Kidney capillary endothelial cell (primary cell): ENCODE data around the gene RPGRIP1.
"Not testable (repeated sequence)": the region's sequence is repeated elsewhere in the genome, so short reads cannot be mapped to it uniquely, and the experiment has no call there.

ENCODE experiments used
- DNase-seq: peaks from one replicate; pipeline ENCODE4 v3.0.0-alpha.2; 2018; ENCODE audit warnings: low spot score

Gene RPGRIP1

DNA sequence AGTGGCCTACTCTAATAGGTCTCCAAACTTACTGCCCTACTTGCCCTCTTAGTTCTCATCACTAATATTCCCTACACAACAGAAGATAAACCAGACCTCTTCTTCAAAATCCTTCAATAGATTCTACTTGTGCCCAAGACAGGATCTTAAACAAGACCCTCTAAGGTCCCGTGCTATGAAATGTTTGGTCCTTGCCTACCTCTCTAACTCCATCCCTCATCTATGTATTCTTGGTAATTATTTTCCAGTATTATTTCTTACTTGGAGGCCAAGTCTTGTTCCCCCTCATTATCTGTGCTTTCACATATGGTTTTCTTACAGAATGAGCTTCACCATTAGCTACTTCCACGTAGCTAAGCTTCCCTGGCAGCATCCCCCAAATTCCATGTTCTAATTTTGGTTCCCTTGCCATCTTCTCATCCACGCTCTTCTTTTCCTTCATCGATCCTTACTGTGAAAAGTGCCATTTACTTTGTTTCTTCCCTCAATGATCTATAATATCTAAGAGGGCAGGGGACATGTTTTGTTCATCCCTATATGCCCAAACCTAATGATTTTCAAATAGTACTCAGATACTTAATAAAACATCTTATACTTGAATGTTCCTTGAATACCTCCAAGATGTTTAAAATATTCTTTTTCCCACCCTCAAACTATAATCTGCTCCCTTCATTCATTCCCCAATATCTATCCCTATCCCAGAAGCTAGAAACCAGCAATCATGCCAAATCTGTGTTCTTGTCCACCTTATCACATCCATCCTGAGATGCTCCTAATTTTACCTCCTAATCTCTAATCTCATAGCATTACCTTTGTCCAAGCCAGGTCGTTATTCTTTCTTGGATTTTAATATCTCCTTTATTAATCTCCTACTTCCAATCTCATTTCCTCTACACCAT, 20.7 kb upstream of the RPGRIP1 start:
- no peak for DNase-seq

DNA sequence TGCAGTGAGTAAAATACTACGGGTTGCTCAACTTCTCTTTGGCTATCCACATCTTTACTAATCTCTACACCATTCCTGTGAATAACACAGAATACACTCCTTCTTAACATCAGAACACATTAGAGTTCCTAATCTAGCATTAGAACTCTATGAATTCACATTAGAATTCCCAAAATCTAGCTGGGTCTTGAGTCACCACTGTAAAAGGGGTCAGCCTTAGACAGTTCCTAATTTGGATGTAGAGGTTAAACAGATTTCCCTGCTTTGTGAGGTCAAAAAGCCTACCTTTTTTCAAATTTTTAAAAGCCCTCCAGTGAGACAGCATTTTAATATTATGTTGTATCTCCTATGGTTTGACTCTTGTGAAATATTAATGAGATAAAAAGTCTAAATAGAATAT, 18.1 kb upstream of the RPGRIP1 start:
- DNase-seq: no peak

DNA sequence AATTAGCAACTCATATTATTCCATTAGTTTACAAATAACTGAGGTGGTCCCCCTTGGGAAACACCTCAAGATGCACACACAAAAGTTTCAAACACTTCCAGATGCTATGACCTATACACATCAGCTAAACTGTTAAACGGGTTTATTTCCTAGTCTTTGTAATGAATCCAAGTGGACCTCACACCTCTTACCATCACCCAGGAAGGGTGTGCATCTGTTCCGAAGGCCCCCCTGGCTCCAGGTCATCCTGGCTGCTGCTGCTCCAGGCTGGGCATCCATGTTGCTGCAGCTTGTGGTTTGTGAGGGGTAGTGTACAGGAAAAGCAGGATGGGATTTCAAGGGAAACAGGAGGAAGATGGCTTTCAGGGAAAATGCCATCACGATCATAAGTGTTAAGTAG, 17.5 kb upstream of the RPGRIP1 start:
- DNase-seq: no peak

DNA sequence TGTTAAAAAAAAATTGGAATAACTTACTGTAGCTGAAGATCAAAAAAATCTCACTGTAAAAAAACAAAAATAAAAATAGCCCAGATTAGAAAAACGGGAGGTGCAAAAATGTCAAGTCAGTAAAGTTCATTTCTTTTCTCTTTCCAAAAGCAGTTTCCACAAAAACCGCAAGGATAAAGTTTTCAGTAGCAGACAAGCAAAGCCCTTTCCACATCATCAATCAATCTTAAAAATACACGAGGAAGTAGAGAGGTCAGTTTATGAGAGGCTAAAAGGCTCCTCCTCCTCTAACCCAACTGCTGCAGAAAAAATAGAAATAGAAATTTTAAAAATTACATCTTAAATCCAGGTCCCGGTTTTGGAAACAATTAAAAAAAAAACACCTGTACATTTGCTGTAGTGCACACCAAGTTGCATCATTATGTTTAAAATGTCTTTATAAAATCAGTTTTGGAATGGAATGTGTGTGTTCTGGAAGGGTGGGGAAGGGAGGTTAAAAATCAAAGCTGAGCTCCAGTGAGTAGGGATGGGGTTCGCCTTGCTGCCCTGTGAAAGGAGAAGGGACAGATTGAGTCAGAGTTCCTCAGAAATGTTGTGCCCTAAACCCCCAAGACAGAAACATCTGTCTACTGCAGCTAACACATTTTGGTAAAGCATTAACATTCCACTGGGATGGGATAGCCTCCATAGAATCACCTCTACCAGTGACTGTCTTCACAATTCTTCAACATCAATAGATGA, 16.4 kb upstream of the RPGRIP1 start:
- DNase-seq: no peak

DNA sequence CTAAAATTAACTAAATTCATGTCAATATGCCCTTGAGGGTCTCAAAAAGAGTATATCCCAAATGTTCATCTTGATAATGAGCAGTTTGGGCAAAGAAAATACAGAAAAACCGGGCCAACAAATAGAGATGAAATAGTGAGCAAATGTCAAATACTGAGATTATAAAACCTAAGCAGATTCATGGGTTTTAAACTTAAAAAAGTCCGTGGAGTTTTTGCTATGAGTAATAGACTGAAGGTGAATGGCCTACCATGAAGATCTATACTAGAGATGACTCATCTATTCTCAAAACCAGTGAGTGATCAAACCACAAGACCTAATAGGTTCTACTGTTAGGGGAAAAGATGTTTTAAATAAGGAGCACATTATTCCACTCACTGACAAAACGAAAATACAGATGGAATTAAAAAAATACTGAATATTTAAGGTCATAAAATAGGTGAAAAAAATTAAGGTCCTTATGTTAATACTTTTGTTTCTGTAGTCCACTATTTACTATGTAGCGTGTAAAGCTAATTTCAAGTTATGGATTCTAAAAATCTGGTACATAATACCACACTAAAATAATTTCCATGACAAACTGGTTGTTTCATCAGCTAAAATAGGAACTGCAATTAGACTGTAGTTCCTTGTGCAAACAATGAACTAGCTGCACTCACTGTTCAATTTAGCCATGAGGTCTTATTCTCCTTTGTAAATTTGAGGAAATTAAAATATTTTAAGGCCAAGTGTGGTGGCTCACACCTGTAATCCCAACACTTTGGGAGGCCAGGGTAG, 15.7 kb upstream of the RPGRIP1 start:
- DNase-seq: peak; percentile 68

DNA sequence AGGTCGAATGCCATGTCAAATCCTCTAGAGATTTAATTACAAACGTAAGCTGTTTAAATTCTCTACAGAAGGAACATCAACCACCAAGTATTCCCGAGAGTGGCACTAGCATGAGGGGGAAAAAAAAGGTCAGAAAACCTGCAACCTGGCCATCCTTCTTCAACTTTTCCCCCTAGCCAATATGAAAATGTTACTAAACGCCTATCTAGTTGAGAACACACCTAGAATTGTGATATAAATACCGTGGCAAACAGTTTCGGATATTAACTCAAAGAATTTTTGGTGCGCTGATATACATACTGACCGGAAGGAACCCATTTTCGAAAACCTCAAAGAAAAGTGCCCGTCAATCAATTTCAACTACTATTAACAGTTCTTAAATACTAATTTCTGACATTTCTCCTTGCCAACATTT, 12.4 kb upstream of the RPGRIP1 start:
- DNase-seq: no peak

DNA sequence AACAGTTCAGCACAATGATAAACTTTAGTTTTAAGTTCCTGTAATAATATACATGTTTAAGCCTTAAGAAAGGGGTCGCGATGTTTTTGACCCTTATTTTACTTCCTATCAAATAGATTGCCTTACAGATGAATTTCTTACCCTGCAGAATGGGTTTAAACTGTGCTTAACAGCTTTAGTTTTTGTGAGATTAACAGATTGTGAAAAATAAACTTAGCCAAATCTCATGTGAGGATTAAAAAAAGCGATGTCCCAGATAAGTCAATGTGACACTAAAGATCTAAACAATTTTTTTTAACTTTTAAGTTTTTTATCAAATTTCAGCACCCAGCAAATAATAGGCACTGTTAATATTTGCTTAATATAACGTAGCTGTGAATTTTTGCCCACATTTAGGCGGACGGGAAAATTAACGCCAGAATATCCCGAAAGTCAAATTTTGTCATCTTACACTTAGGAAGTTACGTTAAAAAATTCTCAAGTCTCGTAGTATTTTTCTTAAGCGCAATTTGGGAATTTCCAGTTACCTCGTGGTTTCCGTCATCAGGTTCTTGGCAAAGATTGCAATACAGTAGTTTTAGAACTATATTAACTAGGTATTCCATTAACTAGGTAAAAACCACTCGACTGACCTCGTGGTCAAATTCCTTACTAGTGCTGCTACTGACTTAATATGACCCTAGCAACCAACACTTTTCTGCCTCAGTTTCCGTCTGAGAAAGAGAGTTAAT, 11.8 kb upstream of the RPGRIP1 start:
- no peak for DNase-seq

DNA sequence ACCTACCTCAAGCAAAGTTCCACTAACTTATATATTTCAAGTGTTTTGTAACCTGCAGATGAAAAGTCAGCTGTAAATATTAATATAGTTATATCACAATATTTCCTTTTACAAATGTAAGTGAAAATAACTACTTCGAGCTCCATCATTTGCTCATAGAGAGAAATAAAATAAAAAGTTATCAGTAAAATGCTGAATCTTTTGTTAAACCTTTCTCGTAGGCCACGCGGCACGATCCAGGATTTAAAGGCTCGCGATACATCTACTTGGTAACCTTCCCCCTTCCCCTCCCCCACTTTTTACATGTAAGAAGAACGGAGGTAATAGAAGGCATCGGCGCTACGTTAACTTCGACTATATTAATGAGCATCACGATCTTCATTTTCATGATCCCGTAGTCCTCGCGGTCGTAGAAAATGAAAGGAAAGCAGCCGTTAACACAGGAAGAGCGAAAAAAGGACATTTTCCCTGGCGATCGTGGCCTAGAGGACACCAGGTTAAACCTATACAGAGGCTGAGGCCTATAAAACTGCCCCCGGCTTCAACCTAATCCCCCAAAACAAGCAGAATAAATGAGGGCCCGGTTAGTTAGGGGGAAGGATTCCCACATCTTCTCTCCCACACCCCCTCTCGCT, 11.1 kb upstream of the RPGRIP1 start:
- DNase-seq: peak; percentile 55

DNA sequence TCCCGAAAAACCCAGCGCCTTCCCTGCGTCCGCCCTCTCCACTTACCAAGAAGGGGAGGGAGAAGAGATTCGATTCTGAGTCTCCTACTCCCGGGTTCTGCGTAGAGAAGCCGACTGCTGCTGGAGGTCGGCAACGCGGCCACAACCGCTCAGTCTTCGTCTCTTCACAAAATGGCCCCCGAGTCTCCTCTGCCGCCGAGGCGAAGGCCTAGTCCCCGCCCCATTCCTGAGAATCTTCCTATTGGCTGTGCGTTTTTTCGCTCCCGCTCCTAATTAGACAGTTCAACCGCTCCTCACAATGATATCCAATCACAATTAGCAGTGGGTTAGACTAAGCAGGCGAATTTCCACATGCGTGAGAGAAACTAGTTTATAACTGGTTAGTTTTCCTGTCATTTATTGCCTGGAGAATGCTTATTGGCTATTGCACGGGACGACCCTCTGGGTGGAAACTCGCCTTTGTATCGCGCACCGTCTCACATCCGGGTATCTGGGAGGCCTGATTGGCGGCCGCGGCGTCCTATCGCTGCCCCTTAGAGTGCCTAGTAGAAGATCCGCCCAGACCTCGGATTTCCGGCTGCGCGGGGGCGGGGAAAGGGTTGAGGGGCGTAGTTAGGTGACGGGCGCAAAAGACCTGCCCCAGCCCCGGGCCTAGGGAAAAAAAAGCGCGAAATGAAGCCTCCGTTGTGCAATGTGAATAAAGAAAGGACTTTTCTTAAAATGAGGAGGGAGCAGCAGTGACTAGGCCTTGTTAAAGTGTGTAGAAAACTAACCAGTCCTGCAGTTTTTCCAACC, 10.4 kb upstream of the RPGRIP1 start, which contains the start of gene HNRNPC:
HNRNPC (minus strand) TSS at position 191 of the 795 bp plus-strand sequence. CDS start 35,249 bp downstream, outside the sequence.
- peak; percentile 100 for DNase-seq

DNA sequence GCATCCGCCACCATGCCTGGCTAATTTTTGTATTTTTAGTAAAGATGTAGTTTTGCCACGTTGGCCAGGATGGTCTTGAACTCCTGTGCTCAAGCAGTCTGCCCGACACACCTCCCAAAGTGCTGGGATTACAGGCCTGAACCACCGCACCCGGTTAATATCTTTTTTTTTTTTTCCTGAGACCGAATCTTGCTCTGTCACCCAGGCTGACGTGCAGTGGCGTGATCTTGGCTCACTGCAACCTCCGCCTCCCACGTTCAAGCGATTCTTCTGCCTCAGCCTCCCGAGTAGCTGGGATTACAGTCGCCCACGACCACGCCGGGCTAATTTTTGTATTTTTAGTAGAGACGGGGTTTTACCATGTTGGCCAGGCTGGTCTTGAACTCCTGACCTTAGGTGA, 7.2 kb upstream of the RPGRIP1 start:
- not testable (repeated sequence) for DNase-seq

DNA sequence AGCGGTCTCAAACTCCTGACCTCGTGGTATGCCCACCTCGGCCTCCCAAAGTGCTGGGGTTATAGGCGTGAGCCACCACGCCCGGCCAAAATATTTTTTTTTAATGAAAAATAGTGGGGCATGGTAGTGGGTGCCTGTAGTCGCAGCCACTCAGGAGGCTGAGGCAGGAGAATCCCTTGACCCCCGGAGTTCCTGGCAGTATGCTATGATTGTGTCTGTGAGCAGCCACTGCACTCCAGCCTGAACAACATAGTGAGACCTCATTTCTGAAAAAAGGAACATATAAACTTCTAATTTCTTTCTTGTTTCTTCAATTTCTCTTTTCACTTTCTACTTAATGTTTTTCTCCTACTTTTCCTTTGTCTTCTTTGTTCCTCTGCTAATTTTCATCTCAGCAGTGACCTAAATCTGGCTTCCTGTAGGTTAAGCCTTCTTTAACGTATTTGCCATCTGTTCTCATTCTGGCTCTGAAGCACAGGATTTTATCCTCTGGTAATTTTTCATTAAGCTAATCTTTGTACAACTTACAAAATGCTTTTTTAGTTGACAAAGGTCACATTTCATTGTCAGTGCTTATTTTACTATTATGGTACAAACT, 4.5 kb upstream of the RPGRIP1 start:
- no peak for DNase-seq

DNA sequence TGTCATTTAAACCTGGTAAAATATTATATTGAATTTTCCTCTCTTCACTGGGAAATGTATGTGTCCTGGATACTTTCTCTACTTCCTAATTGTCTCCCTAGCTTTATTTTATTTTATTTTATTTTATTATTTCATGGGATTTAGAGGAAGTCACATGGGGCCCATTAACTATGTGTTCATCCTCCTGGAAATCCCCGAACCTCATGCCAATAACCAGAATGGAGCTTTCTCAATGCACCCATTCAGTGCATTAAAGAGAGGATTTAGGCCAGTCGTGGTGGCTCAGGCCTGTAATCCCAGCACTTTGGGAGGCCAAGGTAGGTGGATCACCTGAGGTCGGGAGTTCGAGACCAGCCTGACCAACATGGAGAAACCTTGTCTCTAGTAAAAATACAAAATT, 1.3 kb upstream of the RPGRIP1 start:
- DNase-seq: no peak

DNA sequence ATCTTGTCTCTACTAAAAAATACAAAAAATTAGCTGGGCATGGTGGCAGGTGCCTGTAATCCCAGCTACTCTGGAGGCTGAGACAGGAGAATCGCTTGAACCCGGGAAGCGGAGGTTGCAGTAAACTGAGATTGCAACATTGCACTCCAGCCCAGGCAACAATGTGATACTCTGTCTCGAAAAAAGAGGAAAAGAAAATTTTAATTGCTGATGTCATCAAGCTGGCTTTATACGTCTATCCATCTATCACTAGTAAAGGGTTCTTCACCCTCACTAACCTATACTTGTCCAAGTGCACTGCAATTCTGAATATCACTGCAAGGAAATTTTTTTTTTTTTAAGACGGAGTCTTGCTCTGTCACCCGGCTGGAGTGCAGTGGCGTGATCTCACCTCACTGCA, 2.0 kb downstream of the RPGRIP1 start:
- DNase-seq: not testable (repeated sequence)

DNA sequence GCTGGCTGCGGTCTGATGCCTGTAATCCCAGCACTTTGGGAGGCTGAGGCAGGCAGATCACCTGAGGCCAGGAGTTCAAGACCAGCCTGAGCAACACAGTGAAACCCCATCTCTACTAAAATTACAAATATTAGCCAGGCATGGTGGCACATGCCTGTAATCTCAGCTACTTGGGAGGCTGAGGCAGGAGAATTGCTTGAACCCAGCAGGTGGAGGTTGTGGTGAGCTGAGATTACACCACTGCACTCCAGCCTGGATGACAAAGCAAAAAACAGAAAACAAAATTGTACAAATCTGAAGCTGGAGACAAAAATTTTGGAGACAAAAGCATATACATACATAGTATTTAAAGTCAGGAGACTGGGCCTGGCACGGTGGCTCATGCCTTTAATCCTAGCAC, 6.6 kb downstream of the RPGRIP1 start:
- DNase-seq: not testable (repeated sequence)

DNA sequence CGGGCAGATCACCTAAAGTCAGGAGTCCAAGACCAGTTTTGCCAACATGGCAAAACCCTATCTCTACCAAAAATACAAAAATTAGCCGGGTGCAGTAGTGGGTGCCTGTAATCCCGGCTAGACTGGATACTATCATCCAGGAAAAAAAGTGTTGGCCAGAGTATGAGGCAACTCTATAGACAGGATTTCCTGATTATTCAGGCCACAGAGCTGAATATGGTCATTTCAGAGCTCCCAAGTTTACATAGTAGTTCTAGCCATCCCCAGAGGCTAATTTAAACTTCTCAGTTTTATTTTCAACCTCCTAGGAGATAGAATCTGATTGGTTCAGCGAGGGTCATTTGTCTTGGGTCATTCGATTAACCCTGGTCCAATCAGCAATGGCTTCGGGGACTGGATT, 7.3 kb downstream of the RPGRIP1 start:
- DNase-seq: no peak

DNA sequence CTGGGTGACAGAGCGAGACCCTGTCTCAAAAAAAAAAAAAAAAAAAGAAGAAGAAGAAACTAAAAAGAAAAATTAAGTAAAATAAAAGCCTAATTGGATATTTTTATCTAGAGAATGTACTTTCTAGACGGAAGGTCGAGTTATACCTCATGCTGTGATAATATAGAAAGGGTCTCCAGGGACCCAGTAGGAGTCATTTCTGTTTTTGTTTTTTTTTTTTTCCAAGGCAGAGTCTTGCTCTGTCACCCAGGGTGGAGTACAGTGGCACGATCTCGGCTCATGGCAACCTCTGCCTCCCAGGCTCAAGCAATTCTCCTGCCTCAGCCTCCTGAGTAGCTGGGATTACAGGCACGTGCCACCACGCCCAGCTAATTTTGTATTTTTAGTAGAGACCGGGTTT, 14.1 kb downstream of the RPGRIP1 start:
- not testable (repeated sequence) for DNase-seq

DNA sequence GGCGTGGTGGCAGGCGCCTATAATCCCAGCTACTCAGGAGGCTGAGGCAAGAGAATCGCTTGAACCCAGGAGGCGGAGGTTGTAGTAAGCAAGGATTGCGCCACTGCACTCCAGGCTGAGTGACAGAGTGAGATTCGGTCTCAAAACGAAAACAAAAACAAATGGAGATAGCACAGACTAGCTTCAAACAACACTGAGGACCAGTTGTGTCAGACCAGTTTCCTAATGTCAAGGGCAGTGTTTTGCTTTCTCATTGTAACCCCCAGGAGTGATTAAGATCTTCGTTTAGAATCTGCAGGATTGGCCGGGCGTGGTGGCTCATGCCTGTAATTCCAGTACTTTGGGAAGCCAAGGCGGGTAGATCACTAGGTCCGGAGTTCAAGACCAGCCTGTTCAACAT, 18.5 kb downstream of the RPGRIP1 start:
- DNase-seq: no peak

DNA sequence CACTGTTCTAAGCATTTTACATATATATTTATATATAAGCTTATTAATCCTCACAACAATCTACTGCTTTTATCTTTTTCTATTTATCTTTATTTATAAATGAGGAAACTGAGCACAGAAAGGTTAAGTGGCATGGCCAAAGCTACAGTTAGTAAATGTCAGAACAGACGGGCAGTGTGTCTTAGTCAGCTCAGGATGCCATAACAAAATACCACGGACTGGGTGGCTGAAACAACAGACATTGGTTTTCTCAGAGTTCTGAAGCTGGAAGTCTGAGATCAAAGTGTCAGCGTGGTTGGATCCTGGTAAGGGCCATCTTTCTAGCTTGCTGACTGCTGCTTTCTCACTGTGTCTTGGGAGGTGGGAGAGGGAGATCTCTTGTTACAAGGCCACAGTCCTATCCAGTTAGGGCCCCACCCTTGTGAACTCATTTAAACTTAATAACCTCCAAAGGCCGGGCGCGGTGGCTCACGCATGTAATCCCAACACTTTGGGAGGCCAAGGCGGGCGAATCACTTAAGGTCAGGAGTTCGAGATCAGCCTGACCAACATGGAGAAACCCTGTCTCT, 19.8 kb downstream of the RPGRIP1 start:
- DNase-seq: no peak

DNA sequence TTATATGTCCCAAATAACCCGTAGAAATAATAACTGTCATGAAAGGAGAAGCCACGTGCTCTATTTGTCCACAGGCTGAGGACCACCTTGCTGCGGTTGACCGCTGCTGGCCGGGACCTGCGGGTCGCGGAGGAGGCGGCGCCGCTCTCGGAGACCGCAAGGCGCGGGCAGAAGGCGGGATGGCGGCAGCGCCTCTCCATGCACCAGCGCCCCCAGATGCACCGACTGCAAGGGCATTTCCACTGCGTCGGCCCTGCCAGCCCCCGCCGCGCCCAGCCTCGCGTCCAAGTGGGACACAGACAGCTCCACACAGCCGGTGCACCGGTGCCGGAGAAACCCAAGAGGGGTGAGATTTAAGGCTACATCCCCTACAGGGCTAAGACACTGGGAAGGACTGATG, 21.0 kb downstream of the RPGRIP1 start:
- no peak for DNase-seq
